Measurements from ENCODE around the gene HOTAIR.

Gene HOTAIR

DNA sequence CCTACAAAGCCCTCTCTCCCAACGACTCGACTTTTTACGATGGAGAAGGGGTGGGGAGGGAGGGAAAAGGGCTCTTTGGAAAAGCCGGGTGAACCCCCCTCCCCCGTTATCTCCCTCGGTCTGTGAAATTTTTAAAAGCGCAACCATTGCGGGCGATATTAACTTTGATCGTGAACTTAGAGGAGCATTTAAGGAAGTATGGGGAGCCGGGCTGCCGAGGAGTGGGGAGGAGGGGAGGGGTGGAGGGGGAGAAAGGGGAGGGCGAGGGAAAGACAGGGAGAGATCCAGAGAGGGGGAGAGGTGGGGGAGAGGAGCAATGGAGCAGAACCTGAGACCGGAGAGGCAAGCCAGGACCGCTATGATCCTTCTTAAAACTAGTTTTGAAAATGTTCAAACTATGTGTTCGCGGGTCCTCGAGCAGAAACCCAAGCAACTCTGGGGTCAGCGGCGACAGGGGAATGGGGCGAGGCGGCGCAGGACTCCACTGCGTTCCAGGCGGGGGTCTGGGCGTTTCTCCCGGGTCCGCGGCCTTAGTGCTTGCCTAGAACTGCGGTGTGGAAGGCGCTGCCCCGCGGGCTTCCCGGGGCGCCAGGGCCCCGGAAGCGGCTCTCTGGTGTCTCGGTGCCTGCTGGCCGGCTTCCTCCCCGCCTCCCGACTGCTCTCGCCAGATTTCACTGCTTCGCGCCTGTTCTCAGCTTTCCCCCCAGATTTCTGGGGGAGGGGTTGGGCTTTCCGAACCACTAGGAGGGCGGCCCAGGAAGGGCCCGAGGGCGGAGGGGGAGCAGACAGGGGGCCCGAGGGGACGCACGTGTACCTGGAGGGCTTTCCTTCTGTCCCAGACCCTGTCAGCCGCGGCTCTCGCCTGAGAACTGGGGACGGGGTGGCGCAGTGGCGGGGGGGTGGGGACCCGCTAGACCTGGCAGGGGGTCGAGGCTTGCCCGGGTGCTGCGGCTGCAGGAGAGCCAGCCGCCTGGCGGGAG lies at the start of gene HOTAIR:
HOTAIR (minus strand) TSS at position 871 of the 980 bp plus-strand sequence.
- Histone ChIP-seq H3K36me3 (ENCODE audit: insufficient read depth, low read depth, low read length) (no peaks in the 10 kb centered on the region), H3K4me3 (ENCODE audit: low read length) (no peak within 1 kb of the TSS), H3K9ac (ENCODE audit: low read depth, low read length) (no peak within 1 kb of the TSS), H3K27me3 (ENCODE audit: insufficient read depth, low read length) (peaks cover 100% of the 10 kb centered on the region), H3K4me1 (ENCODE audit: insufficient read depth, low read length) (no peaks in the 10 kb centered on the region), H3K27ac (ENCODE audit: low read length) (no peak within 1 kb of the TSS), H3K9me3 (ENCODE audit: insufficient read depth, low read depth, low read length) (peaks cover 4% of the 10 kb centered on the region; the same call in 1 of the 2 replicates)

- no peaks in the 10 kb centered on the region for H3K36me3 ChIP-seq (ENCODE audit: insufficient read depth, low read depth, low read length)
- no peaks in the 10 kb centered on the region for H3K4me1 ChIP-seq (ENCODE audit: insufficient read depth, low read length)
- no peak overlapping the region for H3K4me3 ChIP-seq (ENCODE audit: low read length)
- H3K27ac ChIP-seq (ENCODE audit: low read length), result no peak overlapping the region
- H3K27me3 ChIP-seq (ENCODE audit: insufficient read depth, low read length), result peaks cover 100% of the 10 kb centered on the region
- H3K9me3 ChIP-seq (ENCODE audit: insufficient read depth, low read depth, low read length), result no peaks in the 10 kb centered on the region; the same call in 1 of the 2 replicates
- H3K9ac ChIP-seq (ENCODE audit: low read depth, low read length), result no peak overlapping the region
Observed at GRCh38 chr12:54024127-54024526, 49.4 kb upstream of the HOTAIR start.

- peaks cover 100% of the 10 kb centered on the region for H3K27me3 ChIP-seq (ENCODE audit: insufficient read depth, low read length)
- no peak overlapping the region for H3K4me3 ChIP-seq (ENCODE audit: low read length)
- H3K27ac ChIP-seq (ENCODE audit: low read length), result no peak overlapping the region
- peaks cover 3% of the 10 kb centered on the region; the same call in 1 of the 2 replicates for H3K4me1 ChIP-seq (ENCODE audit: insufficient read depth, low read length)
- no peaks in the 10 kb centered on the region for H3K36me3 ChIP-seq (ENCODE audit: insufficient read depth, low read depth, low read length)
- H3K9me3 ChIP-seq (ENCODE audit: insufficient read depth, low read depth, low read length), result no peaks in the 10 kb centered on the region; the same call in 1 of the 2 replicates
- H3K9ac ChIP-seq (ENCODE audit: low read depth, low read length), result no peak overlapping the region
Observed at GRCh38 chr12:54022960-54023884, 48.5 kb upstream of the HOTAIR start.

- Histone ChIP-seq H3K4me1 (ENCODE audit: insufficient read depth, low read length) (peaks cover 3% of the 10 kb centered on the region; the same call in 1 of the 2 replicates), H3K27me3 (ENCODE audit: insufficient read depth, low read length) (peaks cover 100% of the 10 kb centered on the region), H3K9ac (ENCODE audit: low read depth, low read length) (no peak overlapping the region), H3K27ac (ENCODE audit: low read length) (no peak overlapping the region), H3K9me3 (ENCODE audit: insufficient read depth, low read depth, low read length) (no peaks in the 10 kb centered on the region; the same call in 1 of the 2 replicates), H3K4me3 (ENCODE audit: low read length) (no peak overlapping the region), H3K36me3 (ENCODE audit: insufficient read depth, low read depth, low read length) (no peaks in the 10 kb centered on the region)
Observed at GRCh38 chr12:54021432-54022013, 46.8 kb upstream of the HOTAIR start.

- Histone ChIP-seq H3K9me3 (ENCODE audit: insufficient read depth, low read depth, low read length) (no peaks in the 10 kb centered on the region; the same call in 1 of the 2 replicates), H3K27ac (ENCODE audit: low read length) (no peak overlapping the region), H3K27me3 (ENCODE audit: insufficient read depth, low read length) (peaks cover 100% of the 10 kb centered on the region), H3K4me3 (ENCODE audit: low read length) (no peak overlapping the region), H3K36me3 (ENCODE audit: insufficient read depth, low read depth, low read length) (no peaks in the 10 kb centered on the region), H3K9ac (ENCODE audit: low read depth, low read length) (no peak overlapping the region), H3K4me1 (ENCODE audit: insufficient read depth, low read length) (peaks cover 3% of the 10 kb centered on the region; the same call in 1 of the 2 replicates)
Observed at GRCh38 chr12:54020591-54021405, 46.0 kb upstream of the HOTAIR start.

DNA sequence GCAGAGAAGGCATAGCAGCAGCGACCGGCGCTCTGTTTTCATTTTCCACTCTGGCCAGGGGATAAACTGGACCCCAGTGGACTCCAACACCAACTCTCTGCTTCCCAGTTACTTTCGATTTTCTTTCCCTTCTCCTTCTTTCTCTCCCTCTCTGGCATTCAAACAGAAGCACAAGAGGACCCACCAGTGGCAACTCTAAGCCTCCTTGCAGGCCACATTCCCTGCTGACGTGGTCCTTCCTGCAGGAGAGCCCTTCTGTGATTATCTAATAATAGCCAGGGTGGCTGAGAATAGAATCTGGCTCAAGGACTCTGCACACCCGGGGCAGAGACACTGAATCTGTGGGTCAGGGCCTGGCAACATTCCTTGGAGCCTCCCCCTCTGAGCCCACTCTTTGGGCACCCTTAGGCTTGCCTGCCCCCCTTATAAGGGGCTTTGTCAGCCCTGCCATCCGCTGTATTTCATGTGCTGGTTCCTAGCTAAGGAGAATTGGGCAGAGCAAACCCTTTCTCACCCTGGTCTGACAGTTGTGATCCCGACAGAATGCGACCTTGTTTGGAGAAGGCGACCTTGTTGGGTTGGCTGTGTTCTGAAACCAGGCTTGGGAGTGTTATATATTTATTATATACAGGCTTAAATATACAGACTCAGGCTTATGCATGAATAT lies 45.3 kb upstream of the HOTAIR start:
- peaks cover 3% of the 10 kb centered on the region; the same call in 1 of the 2 replicates for H3K4me1 ChIP-seq (ENCODE audit: insufficient read depth, low read length)
- no peak overlapping the region for H3K27ac ChIP-seq (ENCODE audit: low read length)
- no peaks in the 10 kb centered on the region; the same call in 1 of the 2 replicates for H3K9me3 ChIP-seq (ENCODE audit: insufficient read depth, low read depth, low read length)
- H3K27me3 ChIP-seq (ENCODE audit: insufficient read depth, low read length), result peaks cover 100% of the 10 kb centered on the region
- no peaks in the 10 kb centered on the region for H3K36me3 ChIP-seq (ENCODE audit: insufficient read depth, low read depth, low read length)
- H3K9ac ChIP-seq (ENCODE audit: low read depth, low read length), result no peak overlapping the region
- no peak overlapping the region for H3K4me3 ChIP-seq (ENCODE audit: low read length)

- peaks cover 3% of the 10 kb centered on the region; the same call in 1 of the 2 replicates for H3K4me1 ChIP-seq (ENCODE audit: insufficient read depth, low read length)
- H3K27me3 ChIP-seq (ENCODE audit: insufficient read depth, low read length), result peaks cover 100% of the 10 kb centered on the region
- no peaks in the 10 kb centered on the region for H3K36me3 ChIP-seq (ENCODE audit: insufficient read depth, low read depth, low read length)
- no peaks in the 10 kb centered on the region; the same call in 1 of the 2 replicates for H3K9me3 ChIP-seq (ENCODE audit: insufficient read depth, low read depth, low read length)
- H3K9ac ChIP-seq (ENCODE audit: low read depth, low read length), result no peak overlapping the region
- no peak overlapping the region for H3K27ac ChIP-seq (ENCODE audit: low read length)
- no peak overlapping the region for H3K4me3 ChIP-seq (ENCODE audit: low read length)
Observed at GRCh38 chr12:54019091-54019811, 44.5 kb upstream of the HOTAIR start.

DNA sequence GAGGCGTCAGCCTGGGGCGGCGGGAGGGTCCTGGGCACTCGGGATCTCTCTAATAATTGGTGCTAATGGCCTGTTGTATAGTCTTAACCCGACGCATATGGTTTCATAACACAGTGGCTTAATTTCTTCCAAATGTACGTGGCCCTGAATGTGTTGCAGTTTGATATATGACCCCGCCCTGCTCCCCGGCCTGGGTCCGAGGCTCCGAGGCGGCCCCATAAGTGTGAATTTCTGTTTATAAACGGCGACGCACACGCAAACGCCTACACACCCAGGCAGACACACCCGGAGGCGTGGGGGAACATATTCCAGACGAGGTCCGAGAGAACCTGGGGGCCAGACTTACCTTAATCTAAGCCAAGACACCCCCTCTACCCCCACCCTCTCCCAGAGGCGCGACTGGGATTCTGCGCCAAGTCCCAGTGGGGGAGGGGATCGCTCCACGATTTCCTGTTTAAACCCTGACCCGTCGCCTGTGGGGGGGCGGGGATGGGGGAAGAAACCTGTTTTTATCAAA lies 43.8 kb upstream of the HOTAIR start:
- Histone ChIP-seq H3K9me3 (ENCODE audit: insufficient read depth, low read depth, low read length) (no peaks in the 10 kb centered on the region; the same call in 1 of the 2 replicates), H3K4me3 (ENCODE audit: low read length) (peak overlapping the region; percentile 51; the same call in 1 of the 2 replicates), H3K36me3 (ENCODE audit: insufficient read depth, low read depth, low read length) (no peaks in the 10 kb centered on the region), H3K27me3 (ENCODE audit: insufficient read depth, low read length) (peaks cover 100% of the 10 kb centered on the region), H3K9ac (ENCODE audit: low read depth, low read length) (no peak overlapping the region), H3K27ac (ENCODE audit: low read length) (no peak overlapping the region), H3K4me1 (ENCODE audit: insufficient read depth, low read length) (peaks cover 3% of the 10 kb centered on the region; the same call in 1 of the 2 replicates)

- H3K36me3 ChIP-seq (ENCODE audit: insufficient read depth, low read depth, low read length), result no peaks in the 10 kb centered on the region
- H3K27ac ChIP-seq (ENCODE audit: low read length), result no peak overlapping the region
- peak overlapping the region; percentile 51; the same call in 1 of the 2 replicates for H3K4me3 ChIP-seq (ENCODE audit: low read length)
- peaks cover 100% of the 10 kb centered on the region for H3K27me3 ChIP-seq (ENCODE audit: insufficient read depth, low read length)
- no peaks in the 10 kb centered on the region; the same call in 1 of the 2 replicates for H3K9me3 ChIP-seq (ENCODE audit: insufficient read depth, low read depth, low read length)
- peaks cover 3% of the 10 kb centered on the region; the same call in 1 of the 2 replicates for H3K4me1 ChIP-seq (ENCODE audit: insufficient read depth, low read length)
- no peak overlapping the region for H3K9ac ChIP-seq (ENCODE audit: low read depth, low read length)
Observed at GRCh38 chr12:54017878-54018467, 43.2 kb upstream of the HOTAIR start.
